HepG2 (cell line): Measurements from ENCODE around the gene CPPED1. TPM values are rescaled to one million over a fixed set of nuclear protein-coding genes. Genes with fewer than 3 reads are reported as not detected.

Experiments
- JUND ChIP-seq: sonication (generic); formaldehyde crosslinking; IDR thresholded peaks from 2 replicates; pipeline ENCODE4 v1.8.0; 2022; ENCODE audit warnings: mild to moderate bottlenecking, missing genetic modification reagents
- KMT2B ChIP-seq: IDR thresholded peaks from 2 replicates; pipeline ENCODE4 v1.6.1; 2016; ENCODE audit warnings: missing genetic modification reagents, missing compliant biosample characterization
- SMARCC2 ChIP-seq: fragments of 450-650 bp; IDR thresholded peaks from 2 replicates; pipeline ENCODE4 v1.6.1; 2017; ENCODE audit warnings: antibody characterized with exemption, mild to moderate bottlenecking
- SRY ChIP-seq: sonication (generic); formaldehyde crosslinking; IDR thresholded peaks from 2 replicates; pipeline ENCODE4 v1.8.0; 2022; ENCODE audit warnings: mild to moderate bottlenecking, missing genetic modification reagents
- ZBTB20 ChIP-seq: sonication (generic); formaldehyde crosslinking; IDR thresholded peaks from 2 replicates; pipeline ENCODE4 v1.8.1; 2023; ENCODE audit warnings: missing genetic modification reagents, low read depth, mild to moderate bottlenecking, borderline replicate concordance
- ZNF589 ChIP-seq: sonication (generic); formaldehyde crosslinking; conservative IDR thresholded peaks from 2 replicates; pipeline ENCODE4 v1.8.0; 2022; ENCODE audit warnings: mild to moderate bottlenecking, moderate library complexity, missing genetic modification reagents
- ZNF737 ChIP-seq: sonication (generic); formaldehyde crosslinking; IDR thresholded peaks from 2 replicates; pipeline ENCODE4 v1.5.0; 2020; ENCODE audit warnings: missing genetic modification reagents, mild to moderate bottlenecking, borderline replicate concordance
- polyA plus RNA-seq, 8 experiments: library from polyadenylated mRNA; depleted of rRNA in 3 of 8; stranded (reverse) in 7 of 8; unstranded in 1 of 8; fragments of >200 nt; fragmentation: Illumina TruSeq in 4 of 8; extraction: Trizol in 4 of 8; gene quantifications; 2 replicates each; pipeline versions ENCODE4 v1.2.1 to v1.2.3, GENCODE V29; 2011 to 2016; ENCODE audit warnings: low read depth in 4 of 8, missing spikeins in 1 of 8, mixed read lengths in 1 of 8; ENCODE audit not compliant: insufficient read depth in 1 of 8
- total RNA-seq, 5 experiments: library from RNA; depleted of rRNA; stranded (reverse); fragments of >200 nt; fragmentation: Illumina TruSeq; extraction: Trizol; gene quantifications; 2 replicates each; pipeline ENCODE4 v1.2.3, GENCODE V29; 2016; ENCODE audit warnings: low read depth in 1 of 5
- TF ChIP-seq, protein P1 (sequence below): sonication (generic); formaldehyde crosslinking; IDR thresholded peaks from 2 replicates; pipeline ENCODE4 v1.4.0; 2020; ENCODE audit warnings: low read depth, missing genetic modification reagents
- TF ChIP-seq, protein P2 (sequence below): sonication (generic); formaldehyde crosslinking; IDR thresholded peaks from 2 replicates; pipeline ENCODE4 v1.4.0; 2020; ENCODE audit warnings: missing genetic modification reagents
- TF ChIP-seq, protein P3 (sequence below): sonication (generic); formaldehyde crosslinking; IDR thresholded peaks from 2 replicates; pipeline ENCODE4 v1.5.1; 2020; ENCODE audit warnings: mild to moderate bottlenecking, missing genetic modification reagents, moderate library complexity

CPPED1 gene
- total and polyA plus RNA-seq, 2 of the 13 experiments (the other 11 are each of a cell fraction or from before 2014, with no cell fraction given), result 66.6 to 71.3 TPM

DNA sequence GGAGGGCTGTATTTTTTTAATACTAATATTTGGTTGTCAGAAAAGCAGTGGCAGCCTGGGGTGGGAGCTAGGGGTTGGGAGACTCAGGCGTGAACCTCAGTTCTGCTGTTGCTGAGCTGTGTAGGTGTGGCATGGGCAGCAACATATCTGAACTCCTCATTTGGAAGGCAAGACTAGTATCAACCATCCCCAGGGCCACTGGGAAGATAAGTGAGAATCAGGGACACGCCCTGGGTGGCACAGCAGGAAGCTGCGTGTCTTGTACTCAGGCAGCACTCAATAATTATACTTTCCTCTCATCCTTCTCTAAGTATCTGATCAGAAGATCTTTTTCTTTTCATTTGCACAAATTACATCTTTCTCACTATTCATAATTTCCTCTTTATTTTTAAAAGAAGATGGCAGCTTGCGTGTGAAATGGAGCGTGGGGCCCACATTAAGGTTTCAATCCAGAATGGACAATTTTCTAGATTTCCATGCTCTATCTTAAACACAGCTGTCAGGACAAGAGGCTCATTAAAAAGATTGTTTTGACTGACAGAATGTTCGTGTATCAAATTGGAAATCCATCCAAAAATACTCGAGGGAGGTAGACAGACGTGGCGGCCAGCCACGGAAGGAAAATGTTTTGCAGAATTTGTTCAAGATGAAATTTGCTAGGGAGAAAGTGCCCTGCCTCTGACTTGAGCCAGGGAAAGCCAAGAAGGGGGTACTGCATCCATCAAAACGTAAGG lies 121.1 kb downstream of the CPPED1 start (continued):
- TF ChIP-seq, protein P1, sequence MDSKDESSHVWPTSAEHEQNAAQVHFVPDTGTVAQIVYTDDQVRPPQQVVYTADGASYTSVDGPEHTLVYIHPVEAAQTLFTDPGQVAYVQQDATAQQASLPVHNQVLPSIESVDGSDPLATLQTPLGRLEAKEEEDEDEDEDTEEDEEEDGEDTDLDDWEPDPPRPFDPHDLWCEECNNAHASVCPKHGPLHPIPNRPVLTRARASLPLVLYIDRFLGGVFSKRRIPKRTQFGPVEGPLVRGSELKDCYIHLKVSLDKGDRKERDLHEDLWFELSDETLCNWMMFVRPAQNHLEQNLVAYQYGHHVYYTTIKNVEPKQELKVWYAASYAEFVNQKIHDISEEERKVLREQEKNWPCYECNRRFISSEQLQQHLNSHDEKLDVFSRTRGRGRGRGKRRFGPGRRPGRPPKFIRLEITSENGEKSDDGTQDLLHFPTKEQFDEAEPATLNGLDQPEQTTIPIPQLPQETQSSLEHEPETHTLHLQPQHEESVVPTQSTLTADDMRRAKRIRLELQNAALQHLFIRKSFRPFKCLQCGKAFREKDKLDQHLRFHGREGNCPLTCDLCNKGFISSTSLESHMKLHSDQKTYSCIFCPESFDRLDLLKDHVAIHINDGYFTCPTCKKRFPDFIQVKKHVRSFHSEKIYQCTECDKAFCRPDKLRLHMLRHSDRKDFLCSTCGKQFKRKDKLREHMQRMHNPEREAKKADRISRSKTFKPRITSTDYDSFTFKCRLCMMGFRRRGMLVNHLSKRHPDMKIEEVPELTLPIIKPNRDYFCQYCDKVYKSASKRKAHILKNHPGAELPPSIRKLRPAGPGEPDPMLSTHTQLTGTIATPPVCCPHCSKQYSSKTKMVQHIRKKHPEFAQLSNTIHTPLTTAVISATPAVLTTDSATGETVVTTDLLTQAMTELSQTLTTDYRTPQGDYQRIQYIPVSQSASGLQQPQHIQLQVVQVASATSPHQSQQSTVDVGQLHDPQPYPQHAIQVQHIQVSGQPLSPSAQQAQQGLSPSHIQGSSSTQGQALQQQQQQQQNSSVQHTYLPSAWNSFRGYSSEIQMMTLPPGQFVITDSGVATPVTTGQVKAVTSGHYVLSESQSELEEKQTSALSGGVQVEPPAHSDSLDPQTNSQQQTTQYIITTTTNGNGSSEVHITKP (CRISPR knock-in tag), result no peak
- TF ChIP-seq ZNF737 (CRISPR knock-in tag) (no peak), SMARCC2 (no peak), ZBTB20 (CRISPR knock-in tag) (no peak), JUND (CRISPR knock-in tag) (no peak), ZNF589 (CRISPR knock-in tag) (no peak), SRY (no peak), KMT2B (no peak)
- TF ChIP-seq, protein P2, sequence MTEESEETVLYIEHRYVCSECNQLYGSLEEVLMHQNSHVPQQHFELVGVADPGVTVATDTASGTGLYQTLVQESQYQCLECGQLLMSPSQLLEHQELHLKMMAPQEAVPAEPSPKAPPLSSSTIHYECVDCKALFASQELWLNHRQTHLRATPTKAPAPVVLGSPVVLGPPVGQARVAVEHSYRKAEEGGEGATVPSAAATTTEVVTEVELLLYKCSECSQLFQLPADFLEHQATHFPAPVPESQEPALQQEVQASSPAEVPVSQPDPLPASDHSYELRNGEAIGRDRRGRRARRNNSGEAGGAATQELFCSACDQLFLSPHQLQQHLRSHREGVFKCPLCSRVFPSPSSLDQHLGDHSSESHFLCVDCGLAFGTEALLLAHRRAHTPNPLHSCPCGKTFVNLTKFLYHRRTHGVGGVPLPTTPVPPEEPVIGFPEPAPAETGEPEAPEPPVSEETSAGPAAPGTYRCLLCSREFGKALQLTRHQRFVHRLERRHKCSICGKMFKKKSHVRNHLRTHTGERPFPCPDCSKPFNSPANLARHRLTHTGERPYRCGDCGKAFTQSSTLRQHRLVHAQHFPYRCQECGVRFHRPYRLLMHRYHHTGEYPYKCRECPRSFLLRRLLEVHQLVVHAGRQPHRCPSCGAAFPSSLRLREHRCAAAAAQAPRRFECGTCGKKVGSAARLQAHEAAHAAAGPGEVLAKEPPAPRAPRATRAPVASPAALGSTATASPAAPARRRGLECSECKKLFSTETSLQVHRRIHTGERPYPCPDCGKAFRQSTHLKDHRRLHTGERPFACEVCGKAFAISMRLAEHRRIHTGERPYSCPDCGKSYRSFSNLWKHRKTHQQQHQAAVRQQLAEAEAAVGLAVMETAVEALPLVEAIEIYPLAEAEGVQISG (CRISPR knock-in tag), result no peak
- TF ChIP-seq, protein P3, sequence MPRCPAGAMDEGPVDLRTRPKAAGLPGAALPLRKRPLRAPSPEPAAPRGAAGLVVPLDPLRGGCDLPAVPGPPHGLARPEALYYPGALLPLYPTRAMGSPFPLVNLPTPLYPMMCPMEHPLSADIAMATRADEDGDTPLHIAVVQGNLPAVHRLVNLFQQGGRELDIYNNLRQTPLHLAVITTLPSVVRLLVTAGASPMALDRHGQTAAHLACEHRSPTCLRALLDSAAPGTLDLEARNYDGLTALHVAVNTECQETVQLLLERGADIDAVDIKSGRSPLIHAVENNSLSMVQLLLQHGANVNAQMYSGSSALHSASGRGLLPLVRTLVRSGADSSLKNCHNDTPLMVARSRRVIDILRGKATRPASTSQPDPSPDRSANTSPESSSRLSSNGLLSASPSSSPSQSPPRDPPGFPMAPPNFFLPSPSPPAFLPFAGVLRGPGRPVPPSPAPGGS (CRISPR knock-in tag), result no peak
